ENCODE measurements around the gene CFL1.
A peak's percentile ranks its signal among the peaks of the same experiment; 100 is the strongest.

The CFL1 gene

GRCh38 chr11:65869643-65870306 lies 11.8 kb upstream of the CFL1 start:
- no peak for DNase-seq

DNA sequence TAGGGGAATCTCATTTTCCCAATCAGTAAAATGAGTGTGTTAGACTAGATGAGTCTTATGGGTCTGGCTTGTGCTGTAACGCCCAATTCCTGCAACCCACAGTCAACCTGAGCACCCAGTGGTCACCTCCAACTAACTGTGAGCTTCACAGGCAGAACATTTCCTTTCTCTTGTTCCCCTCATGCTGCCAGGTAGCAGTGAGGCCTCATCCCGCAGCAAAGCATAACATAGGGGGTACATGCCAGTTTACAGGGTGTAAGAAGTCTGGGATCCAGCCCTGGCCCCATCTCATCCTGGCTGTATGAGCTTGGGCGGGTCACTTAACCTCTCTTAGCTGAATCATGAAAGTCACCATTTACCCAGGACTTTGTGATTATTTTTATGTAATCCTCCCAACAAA lies 10.9 kb upstream of the CFL1 start:
- DNase-seq, result no peak

GRCh38 chr11:65868076-65868667 lies 10.2 kb upstream of the CFL1 start:
- DNase-seq, result no peak

- no peak for DNase-seq
Measured at GRCh38 chr11:65867284-65868071, 9.5 kb upstream of the CFL1 start.

DNA sequence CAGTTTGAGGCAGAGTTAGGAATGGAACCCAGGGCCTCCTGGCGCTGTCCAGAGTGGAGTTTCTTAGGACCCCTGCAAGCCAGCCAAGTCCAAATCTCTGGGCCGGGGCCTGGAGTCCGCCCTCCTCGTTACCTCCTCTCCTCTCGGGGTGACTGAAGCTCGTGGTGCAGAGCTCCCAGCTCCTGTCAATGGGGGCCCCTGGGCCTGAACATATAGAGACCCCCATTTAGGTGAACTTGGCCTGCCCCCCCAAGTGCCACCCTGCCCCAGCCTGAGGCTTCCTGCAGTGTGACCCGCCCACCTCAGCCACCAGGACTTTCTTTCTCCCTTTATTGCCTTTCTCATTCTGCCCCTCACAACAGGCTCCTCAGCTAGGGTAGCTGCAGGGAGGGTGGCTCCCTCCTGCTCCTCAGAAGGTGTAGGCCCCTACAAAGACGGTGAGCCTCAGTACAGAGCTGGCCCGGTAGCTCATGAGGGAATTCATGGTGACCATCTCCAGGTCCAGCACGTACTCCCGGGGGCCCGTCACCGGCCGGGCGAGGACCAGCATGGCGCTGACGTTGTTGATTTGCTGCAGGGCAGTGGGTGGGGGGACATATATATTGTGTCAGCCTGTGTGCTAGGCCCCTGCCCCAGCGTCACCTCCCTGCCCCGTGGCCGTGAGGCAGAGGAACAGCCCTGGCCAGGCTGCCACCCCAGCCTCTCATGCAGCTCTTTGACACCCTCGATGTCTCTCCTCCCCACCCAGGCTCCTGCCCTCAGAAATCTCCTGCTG lies 8.7 kb upstream of the CFL1 start:
- DNase-seq, result no peak

DNA sequence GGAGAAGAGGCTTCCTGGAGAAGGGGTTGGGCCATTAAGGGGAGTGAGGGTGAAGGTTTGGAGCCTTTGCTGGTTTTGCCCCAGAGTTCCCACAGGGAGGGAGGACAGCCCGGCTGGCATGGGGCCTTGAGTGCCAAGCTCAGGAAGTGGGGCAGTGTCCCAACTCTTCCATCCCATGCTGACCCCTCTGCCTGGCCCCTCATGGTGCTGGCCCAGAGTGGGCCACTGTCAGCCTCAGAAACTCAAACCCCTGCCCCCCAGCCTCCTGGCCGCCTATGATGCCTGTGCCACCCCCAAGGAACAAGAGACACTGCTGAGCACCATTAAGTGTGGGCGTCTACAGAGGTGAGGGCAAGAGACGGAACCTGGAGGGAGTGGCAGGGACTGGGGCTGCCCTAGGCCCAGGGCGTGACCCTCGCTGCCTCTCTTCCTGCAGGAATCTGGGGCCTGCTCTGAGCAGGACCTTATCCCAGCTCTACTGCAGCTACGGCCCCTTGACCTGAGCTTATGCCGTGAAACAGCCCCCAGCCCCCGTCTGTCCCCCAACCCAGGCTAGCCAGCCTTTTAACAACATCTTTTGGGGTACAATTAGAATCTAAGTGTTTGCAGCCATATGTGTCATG lies 7.7 kb upstream of the CFL1 start:
- DNase-seq, result no peak

DNA sequence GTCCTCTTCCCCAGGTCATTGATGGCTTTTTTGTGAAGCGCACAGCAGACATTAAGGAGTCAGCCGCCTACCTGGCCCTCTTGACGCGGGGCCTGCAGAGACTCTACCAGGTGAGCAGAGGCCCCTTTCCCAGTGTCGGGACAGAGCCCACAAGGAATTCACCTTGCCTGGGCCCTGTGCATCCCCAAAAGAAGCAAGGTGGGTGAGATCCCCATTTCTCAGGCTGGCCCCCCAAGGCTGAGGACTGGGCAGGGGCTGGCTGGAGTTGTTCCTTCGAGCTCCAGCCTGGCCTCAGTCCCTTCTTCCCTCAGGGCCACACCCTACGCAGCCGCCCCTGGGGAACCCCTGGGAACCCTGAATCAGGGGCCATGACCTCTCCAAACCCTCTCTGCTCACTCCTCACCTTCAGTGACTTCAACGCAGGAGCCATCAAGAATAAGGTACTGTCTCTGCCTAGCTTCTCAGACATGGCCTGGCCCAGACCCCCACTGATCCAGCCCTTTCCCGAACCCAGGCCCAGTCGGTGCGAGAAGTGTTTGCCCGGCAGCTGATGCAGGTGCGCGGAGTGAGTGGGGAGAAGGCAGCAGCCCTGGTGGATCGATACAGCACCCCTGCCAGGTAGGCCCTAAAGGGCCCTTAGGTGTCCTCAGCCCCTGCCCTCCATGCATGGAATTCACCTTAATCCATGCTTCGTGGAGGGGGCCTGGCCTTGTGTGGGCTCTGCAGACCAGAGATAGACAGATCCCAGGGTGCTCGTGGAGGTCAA lies 6.9 kb upstream of the CFL1 start:
- DNase-seq, result no peak

DNA sequence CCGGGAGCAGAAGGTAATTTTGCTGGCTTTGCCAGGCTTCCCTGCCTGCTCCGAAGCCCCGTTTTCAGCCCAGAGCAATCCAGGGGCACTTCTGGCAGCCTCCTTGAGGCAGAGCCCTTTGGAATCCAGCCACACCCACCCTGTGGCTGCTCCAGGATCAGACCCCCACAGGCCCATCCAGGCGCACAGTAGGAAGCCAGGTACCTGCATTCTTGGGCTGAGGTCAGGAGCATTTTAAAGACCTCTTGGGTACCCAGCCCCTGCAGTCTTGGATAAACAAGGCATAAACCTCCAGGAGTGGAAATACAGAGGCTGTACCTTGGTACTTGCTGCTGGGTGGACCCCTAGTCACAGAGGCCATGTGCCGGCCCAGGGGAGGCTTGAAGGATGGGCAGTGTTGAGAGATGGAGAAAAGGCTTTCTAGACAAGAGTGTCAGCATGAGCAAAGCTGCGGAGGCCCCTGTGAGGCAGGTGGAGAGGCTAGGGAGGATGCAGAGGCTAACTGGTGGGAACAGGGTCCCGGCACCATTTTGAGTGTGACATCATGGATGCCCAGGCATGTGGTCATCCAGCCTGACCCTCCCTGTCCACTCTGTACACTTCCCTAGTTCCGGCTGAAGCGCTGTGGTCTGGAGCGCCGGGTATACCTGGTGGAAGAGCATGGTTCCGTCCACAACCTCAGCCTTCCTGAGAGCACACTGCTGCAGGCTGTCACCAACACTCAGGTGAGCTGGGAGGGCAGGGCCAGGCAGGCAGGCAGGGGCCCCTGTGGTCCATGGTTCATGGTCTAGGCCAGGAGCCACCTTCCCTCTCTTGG lies 6.1 kb upstream of the CFL1 start:
- no peak for DNase-seq

DNA sequence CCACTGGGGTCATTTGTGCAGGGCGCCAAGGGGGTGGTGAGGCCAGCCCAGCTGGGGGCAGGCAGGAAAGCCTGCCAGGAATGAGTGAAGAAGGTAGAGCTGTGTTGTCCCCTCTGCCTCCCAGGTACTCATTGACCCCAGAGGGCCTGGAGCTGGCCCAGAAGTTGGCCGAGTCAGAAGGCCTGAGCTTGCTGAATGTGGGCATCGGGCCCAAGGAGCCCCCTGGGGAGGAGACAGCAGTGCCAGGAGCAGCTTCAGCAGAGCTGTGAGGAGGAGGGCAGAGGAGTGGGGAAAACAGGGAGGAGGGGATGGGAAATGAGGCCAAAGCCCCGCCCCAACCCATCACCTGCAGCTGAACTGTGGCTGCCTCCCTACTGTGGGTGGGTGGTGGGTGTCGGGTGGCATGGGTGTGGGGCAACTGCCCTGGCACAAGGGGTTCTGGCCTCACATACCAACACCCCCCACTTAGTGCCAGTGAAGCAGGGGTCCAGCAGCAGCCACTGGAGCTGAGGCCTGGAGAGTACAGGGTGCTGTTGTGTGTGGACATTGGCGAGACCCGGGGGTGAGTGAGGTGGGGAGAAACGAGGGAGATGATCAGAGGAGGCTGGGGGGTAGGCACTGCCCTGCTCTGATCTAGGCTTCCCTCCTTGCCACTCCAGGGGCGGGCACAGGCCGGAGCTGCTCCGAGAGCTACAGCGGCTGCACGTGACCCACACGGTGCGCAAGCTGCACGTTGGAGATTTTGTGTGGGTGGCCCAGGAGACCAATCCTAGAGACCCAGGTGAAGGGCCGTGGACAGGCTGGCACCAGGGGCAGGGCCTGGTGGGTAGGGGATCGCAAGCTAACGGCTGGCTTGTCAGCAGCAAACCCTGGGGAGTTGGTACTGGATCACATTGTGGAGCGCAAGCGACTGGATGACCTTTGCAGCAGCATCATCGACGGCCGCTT lies 5.2 kb upstream of the CFL1 start:
- DNase-seq, result no peak

- DNase-seq, result no peak
Measured at GRCh38 chr11:65862191-65862735, 4.3 kb upstream of the CFL1 start.

- peak in 1 of 2 experiments; percentile 5 for DNase-seq
Measured at GRCh38 chr11:65861533-65862183, 3.7 kb upstream of the CFL1 start.

GRCh38 chr11:65861165-65861505 lies 3.2 kb upstream of the CFL1 start:
- no peak for DNase-seq

DNA sequence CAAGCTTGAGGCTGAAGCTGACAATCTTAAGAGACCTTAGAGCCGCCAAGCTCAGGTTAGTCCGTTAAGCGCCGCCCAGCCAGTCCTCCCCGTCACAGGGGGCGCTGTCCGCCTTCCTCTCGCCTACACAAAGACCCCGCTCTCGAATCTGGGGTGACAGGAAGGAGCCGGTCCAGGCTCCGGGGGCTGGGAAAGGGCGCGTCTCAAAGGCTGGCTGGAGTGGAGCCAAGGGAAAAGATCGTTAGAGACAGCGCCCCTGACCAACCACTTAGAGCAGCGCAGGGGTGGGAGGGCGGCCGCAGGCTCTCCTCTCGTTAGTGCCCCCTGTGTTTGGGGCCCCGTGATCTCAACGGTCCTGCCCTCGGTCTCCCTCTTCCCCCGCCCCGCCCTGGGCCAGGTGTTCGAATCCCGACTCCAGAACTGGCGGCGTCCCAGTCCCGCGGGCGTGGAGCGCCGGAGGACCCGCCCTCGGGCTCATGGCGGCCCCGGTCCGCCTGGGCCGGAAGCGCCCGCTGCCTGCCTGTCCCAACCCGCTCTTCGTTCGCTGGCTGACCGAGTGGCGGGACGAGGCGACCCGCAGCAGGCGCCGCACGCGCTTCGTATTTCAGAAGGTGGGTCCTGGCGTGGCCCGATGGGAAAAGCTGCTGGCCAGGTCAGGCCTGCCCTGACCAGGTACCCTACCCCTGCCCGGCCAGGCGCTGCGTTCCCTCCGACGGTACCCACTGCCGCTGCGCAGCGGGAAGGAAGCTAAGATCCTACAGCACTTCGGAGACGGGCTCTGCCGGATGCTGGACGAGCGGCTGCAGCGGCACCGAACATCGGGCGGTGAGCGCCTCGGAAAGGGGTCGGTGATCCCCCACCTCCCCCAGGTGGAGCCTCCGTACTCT lies 2.5 kb upstream of the CFL1 start, which contains the start of gene MUS81:
Gene MUS81, plus strand, starts transcription at position 156 of the 887 bp plus-strand sequence. Its CDS starts 321 bp downstream, at position 477.
- peak; percentile 96 to 97 for DNase-seq

- DNase-seq, result peak; percentile 61 to 64
Measured at GRCh38 chr11:65859812-65860277, 1.9 kb upstream of the CFL1 start.

DNA sequence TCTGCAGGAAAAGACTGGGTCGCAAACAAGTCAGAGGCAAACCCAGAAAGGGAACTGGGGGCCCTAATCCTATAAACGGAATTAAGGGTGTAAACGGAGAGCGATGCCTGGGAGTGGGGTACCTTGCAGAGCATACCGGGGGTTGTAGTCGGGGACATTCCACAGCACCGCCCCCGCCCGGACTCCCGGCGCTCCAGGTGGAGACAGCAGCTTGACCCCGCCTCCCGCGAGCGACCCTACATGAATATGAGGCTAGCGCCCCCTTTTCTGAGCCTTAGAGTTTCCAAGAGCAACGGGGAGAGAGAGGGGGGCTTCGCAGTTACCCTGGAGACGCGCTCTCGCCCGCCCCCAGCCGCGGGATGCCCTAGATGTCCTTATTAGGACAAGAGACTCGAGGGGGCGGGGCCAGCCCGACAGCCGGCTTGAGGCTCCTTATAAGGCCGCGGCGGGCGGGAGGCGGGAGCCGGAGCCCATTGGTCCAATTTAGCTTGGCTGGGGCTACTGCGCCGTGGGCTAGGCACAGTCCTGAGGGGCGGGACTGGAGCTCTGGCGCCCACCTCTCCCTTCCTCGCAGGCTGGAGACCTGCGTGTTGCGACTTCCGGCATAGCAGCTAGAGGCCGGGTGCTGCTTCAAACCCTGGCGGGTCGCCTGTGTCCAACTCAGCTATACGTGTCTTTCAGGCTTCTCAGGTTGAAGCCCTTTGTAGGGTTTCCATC lies 1.3 kb upstream of the CFL1 start:
- peak; percentile 99 for DNase-seq

DNA sequence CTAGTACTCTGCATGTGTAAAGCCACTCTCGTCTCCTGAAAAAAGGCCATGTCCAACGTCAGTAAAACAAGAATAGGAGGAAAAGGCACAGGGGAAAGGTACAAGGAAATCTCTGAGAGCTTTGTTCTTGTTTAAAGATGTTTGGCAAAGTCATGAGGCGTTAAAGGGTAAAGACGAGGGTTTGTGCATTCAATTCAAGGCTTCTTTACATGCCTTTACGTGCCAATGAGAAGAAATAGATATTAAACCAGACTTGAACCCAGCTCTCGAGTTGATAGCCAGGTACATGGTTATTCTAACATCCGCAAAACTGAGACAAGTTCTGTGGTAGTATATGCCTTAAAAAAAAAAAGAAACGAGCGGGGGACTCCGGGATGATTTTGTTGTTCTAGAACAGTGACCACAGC lies 704 bp upstream of the CFL1 start:
- no peak for DNase-seq

DNA sequence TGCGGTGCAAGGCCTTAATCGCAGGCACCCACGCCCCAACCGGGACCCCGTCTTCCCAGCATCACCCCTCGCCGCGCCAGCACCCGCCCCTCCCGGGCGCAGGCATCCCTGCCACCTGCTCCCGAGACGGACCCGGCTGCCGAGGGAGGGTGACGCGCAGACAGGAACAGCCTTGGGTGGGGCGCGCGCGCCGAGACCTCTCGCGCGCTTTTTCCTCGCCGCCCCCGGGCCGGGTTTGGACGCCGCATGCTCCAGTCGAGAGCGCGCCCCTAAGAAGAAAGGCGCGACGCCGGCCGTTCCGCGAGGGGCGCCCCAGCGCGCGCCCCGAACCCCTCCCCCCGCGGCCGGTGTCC lies 504 bp downstream of the CFL1 start:
- peak; percentile 62 for DNase-seq

All from activated CD4-positive, alpha-beta T cell treated with anti-CD3 and anti-CD28 coated beads, Interleukin-2, amount 50 U/mL, for 48 hours (primary cell).